IMR-90 (cell line): Measurements from ENCODE around the gene KCNQ1.

Experiments
- BHLHE40 ChIP-seq: fragments of 150-350 bp; IDR thresholded peaks from 2 replicates; pipeline ENCODE4 v1.6.1; 2016; ENCODE audit warnings: mild to moderate bottlenecking, low read depth, low read length
- CEBPB ChIP-seq: IDR thresholded peaks from 2 replicates; pipeline ENCODE4 v1.6.1; 2012; ENCODE audit warnings: low read depth, low read length, improper control_type of control experiment
- FOS ChIP-seq: fragments of 150-350 bp; IDR thresholded peaks from 2 replicates; pipeline ENCODE4 v1.6.1; 2016; ENCODE audit warnings: low read depth, low read length
- MAZ ChIP-seq: IDR thresholded peaks from 2 replicates; pipeline ENCODE4 v1.6.1; 2012; ENCODE audit warnings: low read depth, mild to moderate bottlenecking, low read length, improper control_type of control experiment, moderate library complexity, borderline replicate concordance
- MXI1 ChIP-seq: IDR thresholded peaks from 2 replicates; pipeline ENCODE4 v1.6.1; 2012; ENCODE audit warnings: low read depth, mild to moderate bottlenecking, low read length, moderate library complexity, borderline replicate concordance
- POLR2A ChIP-seq: IDR thresholded peaks from 2 replicates; pipeline ENCODE4 v1.6.1; 2012; ENCODE audit warnings: mild to moderate bottlenecking, low read depth, low read length
- RAD21 ChIP-seq: IDR thresholded peaks from 2 replicates; pipeline ENCODE4 v1.6.1; 2012; ENCODE audit warnings: low read length, improper control_type of control experiment
- RCOR1 ChIP-seq: IDR thresholded peaks from 2 replicates; pipeline ENCODE4 v1.6.1; 2012; ENCODE audit warnings: mild to moderate bottlenecking, low read length, improper control_type of control experiment; ENCODE audit not compliant: insufficient replicate concordance
- RFX5 ChIP-seq: IDR thresholded peaks from 2 replicates; pipeline ENCODE4 v1.8.0; 2012; ENCODE audit warnings: low read depth, mild to moderate bottlenecking, low read length, moderate library complexity
- SMC3 ChIP-seq: fragments of 150-350 bp; IDR thresholded peaks from 2 replicates; pipeline ENCODE4 v1.6.1; 2016; ENCODE audit warnings: low read depth, mild to moderate bottlenecking, antibody characterized with exemption, low read length, moderate library complexity
- TF ChIP-seq, protein P1 (sequence below): conservative IDR thresholded peaks from 2 replicates; pipeline ENCODE4 v1.5.1; 2012; ENCODE audit warnings: mild to moderate bottlenecking, low read depth, low read length, improper control_type of control experiment
- TF ChIP-seq, protein P2 (sequence below): fragments of 150-350 bp; IDR thresholded peaks from 2 replicates; pipeline ENCODE4 v1.6.1; 2017; ENCODE audit warnings: mild to moderate bottlenecking, antibody characterized with exemption, low read length, low read depth
- TF ChIP-seq, protein P3 (sequence below): fragments of 150-350 bp; IDR thresholded peaks from 2 replicates; pipeline ENCODE4 v1.6.1; 2016; ENCODE audit warnings: low read depth, mild to moderate bottlenecking, low read length, moderate library complexity, borderline replicate concordance

DNA sequence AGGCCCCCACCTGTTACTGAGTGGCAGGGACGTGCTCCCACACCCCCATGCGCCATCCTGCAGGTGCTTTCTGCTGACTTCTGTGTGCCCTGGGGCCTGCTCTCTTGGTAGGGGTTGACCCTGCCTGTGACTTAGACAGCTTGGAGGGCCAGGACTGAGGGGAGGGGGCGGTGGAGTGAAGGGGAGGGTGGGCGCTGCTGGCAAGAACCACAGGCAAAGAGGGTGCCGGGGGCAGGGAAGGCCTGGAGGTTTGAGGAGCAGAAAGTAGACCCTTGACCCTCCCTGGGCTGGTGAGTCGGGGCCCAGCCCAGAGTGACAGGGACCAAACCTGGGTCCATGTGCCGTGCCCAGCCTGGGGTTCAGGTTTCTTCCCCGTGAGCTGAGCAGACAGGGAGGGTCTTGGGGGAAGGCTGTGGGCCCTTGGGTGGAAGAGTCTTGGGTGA is 17.8 kb downstream of the KCNQ1 start:
- TF ChIP-seq, protein P1, sequence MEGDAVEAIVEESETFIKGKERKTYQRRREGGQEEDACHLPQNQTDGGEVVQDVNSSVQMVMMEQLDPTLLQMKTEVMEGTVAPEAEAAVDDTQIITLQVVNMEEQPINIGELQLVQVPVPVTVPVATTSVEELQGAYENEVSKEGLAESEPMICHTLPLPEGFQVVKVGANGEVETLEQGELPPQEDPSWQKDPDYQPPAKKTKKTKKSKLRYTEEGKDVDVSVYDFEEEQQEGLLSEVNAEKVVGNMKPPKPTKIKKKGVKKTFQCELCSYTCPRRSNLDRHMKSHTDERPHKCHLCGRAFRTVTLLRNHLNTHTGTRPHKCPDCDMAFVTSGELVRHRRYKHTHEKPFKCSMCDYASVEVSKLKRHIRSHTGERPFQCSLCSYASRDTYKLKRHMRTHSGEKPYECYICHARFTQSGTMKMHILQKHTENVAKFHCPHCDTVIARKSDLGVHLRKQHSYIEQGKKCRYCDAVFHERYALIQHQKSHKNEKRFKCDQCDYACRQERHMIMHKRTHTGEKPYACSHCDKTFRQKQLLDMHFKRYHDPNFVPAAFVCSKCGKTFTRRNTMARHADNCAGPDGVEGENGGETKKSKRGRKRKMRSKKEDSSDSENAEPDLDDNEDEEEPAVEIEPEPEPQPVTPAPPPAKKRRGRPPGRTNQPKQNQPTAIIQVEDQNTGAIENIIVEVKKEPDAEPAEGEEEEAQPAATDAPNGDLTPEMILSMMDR: no peak
- TF ChIP-seq, protein P2, sequence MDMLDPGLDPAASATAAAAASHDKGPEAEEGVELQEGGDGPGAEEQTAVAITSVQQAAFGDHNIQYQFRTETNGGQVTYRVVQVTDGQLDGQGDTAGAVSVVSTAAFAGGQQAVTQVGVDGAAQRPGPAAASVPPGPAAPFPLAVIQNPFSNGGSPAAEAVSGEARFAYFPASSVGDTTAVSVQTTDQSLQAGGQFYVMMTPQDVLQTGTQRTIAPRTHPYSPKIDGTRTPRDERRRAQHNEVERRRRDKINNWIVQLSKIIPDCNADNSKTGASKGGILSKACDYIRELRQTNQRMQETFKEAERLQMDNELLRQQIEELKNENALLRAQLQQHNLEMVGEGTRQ: no peak
- TF ChIP-seq CEBPB (no peak), SMC3 (no peak), BHLHE40 (no peak), MAZ (no peak), RCOR1 (no peak), FOS (no peak), POLR2A (no peak), RFX5 (no peak), MXI1 (no peak), RAD21 (no peak)
- TF ChIP-seq, protein P3, sequence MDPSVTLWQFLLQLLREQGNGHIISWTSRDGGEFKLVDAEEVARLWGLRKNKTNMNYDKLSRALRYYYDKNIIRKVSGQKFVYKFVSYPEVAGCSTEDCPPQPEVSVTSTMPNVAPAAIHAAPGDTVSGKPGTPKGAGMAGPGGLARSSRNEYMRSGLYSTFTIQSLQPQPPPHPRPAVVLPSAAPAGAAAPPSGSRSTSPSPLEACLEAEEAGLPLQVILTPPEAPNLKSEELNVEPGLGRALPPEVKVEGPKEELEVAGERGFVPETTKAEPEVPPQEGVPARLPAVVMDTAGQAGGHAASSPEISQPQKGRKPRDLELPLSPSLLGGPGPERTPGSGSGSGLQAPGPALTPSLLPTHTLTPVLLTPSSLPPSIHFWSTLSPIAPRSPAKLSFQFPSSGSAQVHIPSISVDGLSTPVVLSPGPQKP: no peak
